HG03066 (cell line): ENCODE measurements around the gene SYT17.

ENCODE experiments used
- ATAC-seq: cut with Tn5 transposase; IDR thresholded peaks from one replicate; pipeline ENCODE4 v1.9.1; 2021; ENCODE audit warnings: low read depth; ENCODE audit not compliant: unreplicated experiment

SYT17 gene

DNA sequence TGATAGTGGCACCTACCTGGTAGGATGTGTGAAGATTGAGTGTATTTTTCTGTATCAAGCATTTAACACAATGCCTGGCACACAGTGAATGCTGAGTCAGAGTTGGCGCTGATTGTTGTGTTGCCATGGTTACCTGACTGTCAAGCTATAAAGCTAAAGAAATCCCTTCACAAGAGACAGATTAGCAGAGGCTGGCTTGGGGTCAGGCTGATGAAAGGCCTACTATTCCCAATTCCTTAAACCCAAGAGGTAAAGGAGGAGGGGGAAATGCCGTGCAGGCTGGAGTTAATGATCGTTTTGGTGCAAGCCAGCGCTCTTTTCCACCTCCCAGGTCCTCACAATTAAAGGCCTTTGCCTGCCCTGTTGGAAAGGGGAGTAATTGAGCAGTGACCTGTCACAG lies 123.4 kb downstream of the SYT17 start:
- ATAC-seq = no peak

DNA sequence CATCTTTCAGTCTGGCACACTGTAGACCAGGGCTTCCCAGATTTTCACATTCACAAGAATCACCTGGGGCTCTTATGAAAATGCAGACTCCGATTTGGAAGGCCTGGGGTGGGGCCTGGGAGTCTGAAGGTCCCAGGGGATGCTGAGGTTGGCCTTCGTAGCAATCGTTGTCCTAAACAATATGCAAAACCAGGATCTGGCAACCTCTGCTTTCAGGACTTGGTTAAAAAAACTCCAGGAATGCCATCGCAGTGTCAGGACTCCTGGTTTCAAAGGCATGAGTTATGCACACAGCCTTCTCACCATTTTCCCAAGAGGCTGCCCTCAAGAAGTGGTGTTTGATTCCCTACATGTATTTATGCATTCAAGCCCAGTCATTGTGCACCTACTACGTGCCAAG lies 124.1 kb downstream of the SYT17 start:
- ATAC-seq = no peak

DNA sequence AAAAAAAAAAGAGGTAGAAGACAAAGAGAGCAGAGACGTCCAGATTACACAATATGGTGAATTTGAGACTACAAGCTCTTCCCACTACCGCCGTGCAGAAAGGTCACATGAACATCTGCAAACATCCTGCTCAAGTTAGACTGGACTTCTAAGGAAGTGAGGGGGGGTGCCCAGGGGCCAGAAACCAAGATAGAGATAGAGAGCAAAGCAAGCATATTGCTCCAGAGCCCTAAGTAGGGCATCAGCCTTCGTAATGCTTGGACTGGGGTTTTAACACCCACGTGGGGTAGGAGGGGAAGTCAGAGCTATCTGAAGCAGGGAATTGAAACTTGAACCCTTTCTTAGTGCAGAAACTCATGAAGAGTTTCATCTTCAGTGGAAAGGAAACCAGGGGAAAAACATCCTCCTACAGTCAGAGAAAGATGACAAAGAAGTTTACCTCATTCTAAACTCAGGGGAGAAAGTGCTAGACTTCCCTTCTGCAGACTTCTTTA lies 126.2 kb downstream of the SYT17 start:
- ATAC-seq = peak; percentile 78

DNA sequence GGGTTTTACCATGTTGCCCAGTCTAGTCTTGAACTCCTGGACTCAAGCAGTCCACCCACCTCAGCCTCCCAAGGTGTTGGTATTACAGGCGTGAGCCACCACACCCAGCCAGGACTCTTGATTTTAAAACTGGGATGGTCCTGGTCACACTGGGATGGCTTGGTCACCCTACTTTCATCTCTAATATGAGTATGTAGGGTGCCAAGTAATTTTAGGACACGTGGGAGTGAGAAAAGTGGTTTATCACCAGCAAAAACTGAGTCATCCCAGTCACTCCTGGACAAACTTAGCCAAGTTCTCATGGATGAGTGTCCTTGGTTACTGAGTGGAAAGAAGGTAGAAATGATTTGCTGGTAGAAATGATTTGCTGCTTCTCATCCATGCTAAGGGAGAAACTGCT lies 127.4 kb downstream of the SYT17 start:
- no peak for ATAC-seq

DNA sequence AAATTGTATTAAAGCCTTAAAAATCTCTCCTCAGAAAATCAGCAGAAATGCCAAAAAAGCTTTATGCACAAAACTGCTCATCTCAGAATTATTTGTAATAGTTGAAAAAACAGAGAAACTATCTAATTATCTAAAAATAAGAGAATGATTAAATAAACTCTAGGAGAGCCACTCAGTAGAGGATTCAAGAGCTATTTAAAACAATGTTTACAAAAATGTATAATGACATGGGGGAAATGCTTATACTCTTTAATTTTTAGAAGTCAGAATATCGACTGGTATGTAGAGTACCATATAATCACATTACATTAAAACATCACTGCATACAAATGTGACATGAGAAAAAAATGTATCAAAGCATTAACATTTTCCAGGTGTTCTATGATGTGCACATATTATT lies 129.4 kb downstream of the SYT17 start:
- ATAC-seq = no peak

DNA sequence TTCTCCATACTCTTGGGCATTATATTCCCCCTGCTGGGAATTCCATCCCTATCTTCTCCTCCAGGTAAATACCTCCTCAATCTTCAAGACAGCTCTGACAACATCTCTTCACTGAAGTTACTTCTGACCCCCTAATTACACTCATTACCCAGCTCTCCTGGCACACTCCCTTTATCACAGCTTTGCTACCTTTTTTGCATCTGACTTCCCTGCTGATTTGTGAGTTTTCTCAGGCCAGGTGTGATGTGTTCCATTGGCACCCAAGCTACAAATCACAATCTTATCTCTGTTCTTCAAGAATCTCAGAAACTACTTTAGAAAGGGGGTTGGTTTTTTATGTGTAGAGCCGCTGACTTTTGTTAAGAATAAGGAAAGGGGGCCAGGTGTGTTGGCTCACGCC lies 131.5 kb downstream of the SYT17 start:
- no peak for ATAC-seq

DNA sequence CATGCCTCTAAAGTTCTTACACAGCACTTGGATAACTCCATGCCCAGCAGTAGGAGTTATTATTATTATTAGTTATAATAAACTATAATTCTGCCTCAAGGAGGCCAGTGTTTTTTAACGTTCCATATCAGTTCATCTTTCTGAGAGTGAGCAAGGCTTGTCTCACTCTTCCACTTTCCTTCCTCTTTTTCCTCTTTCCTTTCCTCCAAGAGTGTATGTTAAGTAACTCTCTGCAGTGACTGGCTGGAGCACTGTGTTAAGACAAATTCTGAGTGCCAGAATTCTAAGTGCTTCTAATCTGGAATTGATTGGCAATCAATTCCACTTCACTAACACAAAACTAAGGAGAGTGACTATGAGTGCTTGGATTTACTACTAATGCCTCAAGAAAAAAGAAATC lies 133.9 kb downstream of the SYT17 start:
- ATAC-seq = no peak

DNA sequence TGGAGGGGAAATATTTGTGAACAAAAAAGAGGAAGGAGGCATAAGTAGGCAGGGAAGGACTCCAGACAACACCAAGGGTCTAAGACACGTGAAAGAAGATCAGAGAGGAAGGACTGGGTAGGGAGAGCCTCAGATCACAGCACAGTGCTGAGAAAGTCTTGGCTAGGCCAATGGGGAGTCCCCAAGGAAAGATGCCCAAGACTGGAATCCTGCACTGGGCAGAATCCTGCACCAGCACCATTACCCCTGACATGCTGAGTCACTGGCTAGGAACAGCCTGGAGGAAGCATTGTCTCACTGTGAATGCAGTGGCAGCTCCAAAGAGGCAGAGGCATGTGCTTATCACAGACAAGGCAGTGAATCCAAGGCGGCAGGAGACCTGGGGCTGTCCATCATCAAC lies 136.7 kb downstream of the SYT17 start:
- ATAC-seq = no peak

DNA sequence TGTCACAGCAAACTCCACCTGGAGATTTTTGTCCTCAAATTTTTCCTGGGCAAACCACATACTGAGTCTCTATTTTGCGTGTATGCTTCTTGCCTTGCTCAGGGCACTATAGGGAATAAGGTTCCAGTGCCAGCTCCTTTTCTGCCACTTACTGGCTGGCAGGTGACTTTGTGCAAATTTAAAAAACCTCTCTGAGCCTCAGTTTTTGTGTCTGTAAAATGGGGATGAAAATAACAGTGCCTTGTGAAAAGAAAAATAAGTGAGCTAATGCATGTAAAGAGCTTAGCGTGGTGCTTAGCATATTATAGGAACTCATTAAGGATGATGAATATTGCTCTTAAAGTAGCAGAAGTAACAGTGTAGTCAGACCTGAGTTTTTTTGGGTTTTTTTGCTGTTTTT lies 137.4 kb downstream of the SYT17 start:
- ATAC-seq = no peak

DNA sequence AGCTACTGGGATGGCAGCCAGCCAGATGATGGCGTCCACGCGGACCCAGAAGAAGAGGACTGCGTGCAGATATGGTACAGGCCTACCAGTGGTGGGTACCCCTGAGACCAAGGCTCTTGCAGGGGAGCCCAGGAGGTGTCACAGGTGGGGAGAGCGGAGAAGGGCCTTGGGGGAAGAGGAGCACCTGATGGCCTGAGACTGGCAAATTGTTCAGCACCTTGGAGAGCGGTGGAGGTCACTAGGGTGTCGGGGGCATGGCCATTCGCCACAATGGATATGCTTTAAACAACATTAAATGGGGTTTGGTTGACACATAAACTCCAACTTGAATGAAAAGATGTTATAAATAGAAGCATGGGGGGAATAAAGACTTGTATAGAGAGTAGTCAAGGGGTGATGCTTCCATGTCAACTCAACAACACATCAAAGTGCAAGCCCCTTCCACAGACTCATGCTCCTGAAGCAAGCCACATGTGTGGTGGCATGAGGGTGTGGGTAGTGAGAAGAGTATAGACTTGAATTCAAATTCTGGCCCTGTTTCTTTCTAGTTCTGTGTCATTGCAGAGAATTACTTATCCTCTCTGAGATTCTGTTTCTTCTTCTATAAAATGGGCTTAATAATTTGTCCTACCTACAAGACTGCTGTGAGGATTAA lies 139.7 kb downstream of the SYT17 start:
- ATAC-seq = no peak

DNA sequence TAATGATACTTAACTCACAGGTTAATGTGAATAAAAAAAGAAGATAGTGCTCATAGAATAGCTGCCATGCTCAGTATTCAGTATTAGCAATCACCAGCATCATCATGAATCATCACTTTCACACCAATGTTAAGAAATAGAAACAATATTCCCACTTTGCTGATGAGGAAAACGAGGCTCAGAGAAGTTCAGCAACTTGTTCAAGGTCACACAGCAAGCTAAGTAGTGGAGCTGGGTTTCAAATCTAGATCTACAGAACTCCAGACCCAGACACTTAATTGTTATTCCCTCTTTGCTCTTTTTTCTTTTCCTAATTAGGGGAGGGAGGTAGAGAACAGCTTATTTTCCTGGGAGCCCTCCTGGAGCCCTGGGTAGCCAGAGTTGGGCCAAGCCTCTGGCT lies 140.4 kb downstream of the SYT17 start:
- ATAC-seq = no peak

DNA sequence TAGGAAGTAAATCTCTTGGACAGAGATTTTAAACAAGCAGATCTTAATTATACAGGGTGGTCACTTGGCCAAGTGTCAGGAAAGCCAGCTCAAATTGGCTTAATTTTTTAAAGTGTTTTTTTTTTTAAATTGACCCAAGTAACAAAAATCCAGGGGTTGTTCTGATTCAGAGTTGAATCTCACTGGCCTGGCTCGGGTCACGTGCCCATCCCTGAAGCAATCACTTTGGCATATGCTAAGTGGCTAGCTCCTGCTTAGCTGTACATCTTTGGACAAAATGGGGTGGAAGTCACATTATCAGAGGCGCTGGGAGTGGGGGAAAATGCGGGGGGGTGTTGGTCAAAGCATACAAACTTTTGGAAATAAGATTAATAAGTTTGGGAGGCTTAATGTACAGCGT lies 141.1 kb downstream of the SYT17 start:
- ATAC-seq = no peak

DNA sequence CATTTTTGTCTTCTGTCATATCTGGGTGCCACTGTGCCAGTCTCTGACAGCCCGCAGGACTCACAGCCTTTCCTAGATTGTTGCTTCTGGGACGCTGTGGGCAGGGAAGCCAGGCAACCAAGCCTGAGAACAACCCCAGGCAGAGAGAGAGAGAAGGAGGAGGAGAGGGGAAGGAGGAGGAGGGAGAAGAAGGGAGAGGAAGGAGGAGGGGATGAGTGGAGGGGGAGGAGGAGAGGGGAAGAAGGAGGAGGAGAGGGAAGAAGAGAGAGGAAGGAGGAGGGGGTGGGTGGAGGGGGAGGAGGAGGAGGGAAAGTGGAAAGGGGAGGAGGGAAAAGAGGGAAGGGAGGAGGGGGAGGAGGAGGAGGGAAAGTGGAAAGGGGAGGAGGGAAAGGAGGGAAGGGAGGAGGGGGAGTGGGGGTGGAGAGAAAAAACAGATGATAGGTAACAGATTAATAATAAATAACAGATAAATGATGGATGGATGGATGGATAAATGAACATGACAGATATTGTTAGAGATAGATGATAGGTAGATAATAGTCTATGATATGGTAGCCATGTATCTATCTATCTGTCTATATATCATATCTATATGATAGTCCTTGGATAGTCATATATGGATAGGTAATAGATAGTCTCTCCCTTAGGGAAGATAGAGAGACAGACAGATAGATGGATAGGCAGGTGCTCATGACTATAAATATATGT lies 146.8 kb downstream of the SYT17 start:
- no peak for ATAC-seq

DNA sequence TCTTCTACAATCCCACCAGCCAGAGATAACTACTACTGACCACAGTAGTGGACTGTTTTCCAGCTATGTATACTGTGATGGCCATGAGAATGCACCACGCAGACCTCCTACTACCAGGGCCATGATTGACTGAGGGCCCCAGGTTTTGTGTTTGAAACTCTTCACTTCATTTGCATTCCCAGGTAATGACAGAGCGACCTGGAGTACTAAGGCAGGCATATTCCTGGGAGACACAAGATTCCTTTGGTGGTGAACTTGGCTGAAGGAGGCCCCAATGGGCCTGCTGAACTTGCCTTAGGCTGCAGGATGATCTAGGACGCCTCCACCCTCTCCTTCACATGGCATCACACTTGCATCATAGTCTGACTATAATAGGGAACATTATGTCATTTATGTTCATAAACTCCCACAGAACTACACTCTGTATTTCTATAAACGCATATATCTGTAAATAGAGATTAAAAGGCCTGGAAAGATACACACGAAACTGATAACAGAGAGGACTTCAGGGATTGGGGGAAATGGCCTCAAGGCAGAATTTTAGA lies 147.9 kb downstream of the SYT17 start:
- no peak for ATAC-seq

DNA sequence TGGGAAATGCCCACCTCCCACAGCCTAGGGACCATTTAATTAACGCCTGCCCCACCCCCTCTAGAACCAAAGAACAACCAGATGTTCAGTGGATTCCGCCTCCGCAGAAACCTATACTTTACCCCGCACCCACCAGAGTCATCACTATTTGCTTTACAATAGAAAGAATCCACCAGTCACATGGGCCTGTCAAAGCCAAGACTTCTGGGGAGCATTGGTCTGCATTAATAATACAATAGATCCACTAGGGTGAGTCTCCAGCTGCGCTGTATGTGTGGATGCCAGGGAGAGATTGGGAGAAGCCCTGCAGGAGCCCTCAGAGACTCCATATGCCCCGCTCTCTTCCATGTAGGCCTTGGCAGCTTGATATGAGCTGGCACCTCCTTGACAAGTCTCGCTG lies 148.8 kb downstream of the SYT17 start:
- ATAC-seq = no peak
